ENCODE measurements around the gene PTPRM.

DNA sequence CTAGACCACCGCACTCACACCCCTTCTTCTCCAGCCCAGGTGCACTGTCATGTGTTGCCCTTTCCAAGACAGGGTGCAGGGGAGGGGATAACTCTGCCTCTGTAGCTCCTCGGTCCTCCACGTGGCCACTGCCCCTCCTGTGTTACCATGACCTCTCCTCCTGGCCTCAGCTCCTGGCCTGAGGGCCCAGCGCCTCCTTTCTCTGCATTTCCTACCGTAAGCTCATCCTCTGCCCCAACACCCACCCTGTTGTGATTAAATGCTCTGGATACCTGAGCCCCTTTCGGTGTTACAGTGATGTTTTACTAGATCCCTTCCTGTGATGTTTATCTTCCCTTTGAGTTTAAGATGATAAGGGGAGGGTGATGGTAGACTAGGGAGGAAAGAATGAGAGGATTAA, 242.3 kb downstream of the PTPRM start:
- TF ChIP-seq, protein P1, sequence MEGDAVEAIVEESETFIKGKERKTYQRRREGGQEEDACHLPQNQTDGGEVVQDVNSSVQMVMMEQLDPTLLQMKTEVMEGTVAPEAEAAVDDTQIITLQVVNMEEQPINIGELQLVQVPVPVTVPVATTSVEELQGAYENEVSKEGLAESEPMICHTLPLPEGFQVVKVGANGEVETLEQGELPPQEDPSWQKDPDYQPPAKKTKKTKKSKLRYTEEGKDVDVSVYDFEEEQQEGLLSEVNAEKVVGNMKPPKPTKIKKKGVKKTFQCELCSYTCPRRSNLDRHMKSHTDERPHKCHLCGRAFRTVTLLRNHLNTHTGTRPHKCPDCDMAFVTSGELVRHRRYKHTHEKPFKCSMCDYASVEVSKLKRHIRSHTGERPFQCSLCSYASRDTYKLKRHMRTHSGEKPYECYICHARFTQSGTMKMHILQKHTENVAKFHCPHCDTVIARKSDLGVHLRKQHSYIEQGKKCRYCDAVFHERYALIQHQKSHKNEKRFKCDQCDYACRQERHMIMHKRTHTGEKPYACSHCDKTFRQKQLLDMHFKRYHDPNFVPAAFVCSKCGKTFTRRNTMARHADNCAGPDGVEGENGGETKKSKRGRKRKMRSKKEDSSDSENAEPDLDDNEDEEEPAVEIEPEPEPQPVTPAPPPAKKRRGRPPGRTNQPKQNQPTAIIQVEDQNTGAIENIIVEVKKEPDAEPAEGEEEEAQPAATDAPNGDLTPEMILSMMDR (IDR thresholded peaks at IDR 0.05), result no peak
- TF ChIP-seq TCF7L2 (IDR thresholded peaks at IDR 0.05; ENCODE audit: low read depth, low read length), result no peak

Data from Panc1 (cell line).